Adipocyte (in vitro differentiated cells): ENCODE data around the gene KCNQ1.
A peak's percentile ranks its signal among the peaks of the same experiment; 100 is the strongest.

Experiments used
- DNase-seq: peaks from one replicate; pipeline ENCODE4 v3.0.0-alpha.2; 2015; ENCODE audit warnings: low read depth
- H3K27me3 ChIP-seq: replicated peaks from 2 replicates; pipeline ENCODE4 v1.7.0; 2013; ENCODE audit warnings: mild to moderate bottlenecking, low read length, moderate library complexity; ENCODE audit not compliant: control insufficient read depth, insufficient read depth
- H3K36me3 ChIP-seq: 2 replicates; pipeline ENCODE4 v1.7.0; 2013; ENCODE audit warnings: low read length, mild to moderate bottlenecking, moderate library complexity; ENCODE audit not compliant: control insufficient read depth, insufficient read depth, severe bottlenecking
- H3K4me1 ChIP-seq: 2 replicates; pipeline ENCODE4 v1.7.0; 2013; ENCODE audit warnings: mild to moderate bottlenecking, low read length, moderate library complexity; ENCODE audit not compliant: control insufficient read depth, insufficient read depth
- H3K4me3 ChIP-seq: 2 replicates; pipeline ENCODE4 v1.7.0; 2013; ENCODE audit warnings: mild to moderate bottlenecking, low read length, moderate library complexity
- H3K9ac ChIP-seq: 2 replicates; pipeline ENCODE4 v1.7.0; 2013; ENCODE audit warnings: mild to moderate bottlenecking, low read length, moderate library complexity
- H3K9me3 ChIP-seq: 2 replicates; pipeline ENCODE4 v1.7.0; 2013; ENCODE audit warnings: mild to moderate bottlenecking, low read length, moderate library complexity; ENCODE audit not compliant: control insufficient read depth

KCNQ1 gene

DNA sequence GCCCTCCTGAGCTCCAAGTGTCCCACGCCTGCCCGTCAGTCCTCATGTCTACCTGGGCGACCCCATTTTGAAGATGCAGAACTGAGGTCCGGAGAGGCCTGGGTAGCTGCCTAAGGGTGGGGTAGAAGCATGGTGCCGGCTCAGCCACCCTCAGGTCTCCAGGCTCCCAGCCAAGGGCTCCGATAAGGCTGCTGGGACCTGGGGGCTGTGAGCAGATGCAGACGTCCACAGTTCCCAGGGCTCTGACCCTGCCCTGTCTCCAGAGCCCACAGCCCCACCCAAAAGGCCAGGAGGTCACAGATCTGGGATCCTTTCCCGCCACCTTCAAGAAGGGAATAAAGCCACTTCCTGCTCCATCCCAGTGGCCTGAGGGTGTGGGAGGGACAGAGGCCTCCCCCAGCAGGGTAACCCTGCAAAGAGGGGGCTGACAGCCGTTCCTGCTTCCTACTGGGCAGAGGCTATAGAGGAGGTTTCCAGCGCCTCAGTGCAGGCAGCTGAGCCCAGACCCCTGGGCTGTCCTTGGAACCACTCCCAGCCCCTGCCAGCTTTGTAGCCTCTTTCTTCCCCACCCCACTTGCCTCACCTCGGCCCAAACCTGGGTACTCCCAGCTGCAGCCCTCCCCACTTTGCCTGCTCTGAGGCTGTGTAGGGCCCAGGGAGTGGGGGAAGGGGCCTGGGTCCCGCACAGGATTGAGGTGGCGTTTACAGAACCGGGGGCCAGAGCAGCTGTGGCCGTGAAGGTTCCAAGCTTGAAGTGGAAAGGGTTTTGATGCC lies 355.3 kb downstream of the KCNQ1 start:
- Histone ChIP-seq H3K4me3 (no peak overlapping the region), H3K9ac (no peak overlapping the region), H3K9me3 (peaks cover 7% of the 10 kb centered on the region), H3K27me3 (peaks cover 36% of the 10 kb centered on the region), H3K36me3 (no peaks in the 10 kb centered on the region), H3K4me1 (no peaks in the 10 kb centered on the region)
- DNase-seq, result no peak

GRCh38 chr11:2800655-2801531 lies 356.1 kb downstream of the KCNQ1 start:
- Histone ChIP-seq H3K36me3 (no peaks in the 10 kb centered on the region), H3K4me1 (peaks cover 6% of the 10 kb centered on the region), H3K9ac (no peak overlapping the region), H3K9me3 (peaks cover 7% of the 10 kb centered on the region), H3K27me3 (peaks cover 41% of the 10 kb centered on the region), H3K4me3 (no peak overlapping the region)
- no peak for DNase-seq

DNA sequence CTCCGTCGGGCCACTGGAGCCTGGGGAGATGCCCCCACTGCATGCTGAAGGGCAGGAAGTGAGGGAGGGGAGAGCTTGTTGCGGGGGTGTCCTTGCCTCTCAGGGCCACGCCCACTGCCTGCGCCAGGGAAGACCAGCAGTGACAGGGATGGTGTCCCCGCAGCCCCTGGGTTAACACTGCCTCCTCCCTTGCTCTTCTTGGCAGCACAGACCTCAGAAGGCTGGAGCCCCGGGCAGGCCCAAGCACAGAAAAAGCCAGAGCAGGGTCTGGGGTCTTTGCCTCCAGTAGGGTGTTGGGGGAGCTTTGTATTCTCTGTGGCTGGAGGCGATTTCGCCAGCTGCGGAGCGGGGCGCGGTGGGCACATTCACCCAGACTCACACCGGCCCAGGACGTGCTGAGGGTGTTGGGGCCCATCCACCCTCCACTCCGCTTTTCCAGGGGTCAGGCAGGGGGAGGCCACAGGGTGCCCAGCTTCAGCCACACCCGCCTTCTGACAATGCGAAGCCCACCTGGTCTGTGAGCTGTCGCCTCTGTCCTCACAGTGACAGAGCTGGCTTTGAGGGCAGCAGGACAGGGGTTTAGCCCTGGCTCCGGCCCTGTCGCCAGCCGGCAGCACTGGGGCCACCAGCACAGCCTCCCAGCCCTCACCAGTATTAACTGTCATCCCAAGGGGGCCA lies 357.0 kb downstream of the KCNQ1 start:
- Histone ChIP-seq H3K9me3 (peaks cover 7% of the 10 kb centered on the region), H3K9ac (no peak overlapping the region), H3K27me3 (peaks cover 41% of the 10 kb centered on the region), H3K36me3 (no peaks in the 10 kb centered on the region), H3K4me3 (no peak overlapping the region), H3K4me1 (peaks cover 9% of the 10 kb centered on the region)
- DNase-seq, result no peak

DNA sequence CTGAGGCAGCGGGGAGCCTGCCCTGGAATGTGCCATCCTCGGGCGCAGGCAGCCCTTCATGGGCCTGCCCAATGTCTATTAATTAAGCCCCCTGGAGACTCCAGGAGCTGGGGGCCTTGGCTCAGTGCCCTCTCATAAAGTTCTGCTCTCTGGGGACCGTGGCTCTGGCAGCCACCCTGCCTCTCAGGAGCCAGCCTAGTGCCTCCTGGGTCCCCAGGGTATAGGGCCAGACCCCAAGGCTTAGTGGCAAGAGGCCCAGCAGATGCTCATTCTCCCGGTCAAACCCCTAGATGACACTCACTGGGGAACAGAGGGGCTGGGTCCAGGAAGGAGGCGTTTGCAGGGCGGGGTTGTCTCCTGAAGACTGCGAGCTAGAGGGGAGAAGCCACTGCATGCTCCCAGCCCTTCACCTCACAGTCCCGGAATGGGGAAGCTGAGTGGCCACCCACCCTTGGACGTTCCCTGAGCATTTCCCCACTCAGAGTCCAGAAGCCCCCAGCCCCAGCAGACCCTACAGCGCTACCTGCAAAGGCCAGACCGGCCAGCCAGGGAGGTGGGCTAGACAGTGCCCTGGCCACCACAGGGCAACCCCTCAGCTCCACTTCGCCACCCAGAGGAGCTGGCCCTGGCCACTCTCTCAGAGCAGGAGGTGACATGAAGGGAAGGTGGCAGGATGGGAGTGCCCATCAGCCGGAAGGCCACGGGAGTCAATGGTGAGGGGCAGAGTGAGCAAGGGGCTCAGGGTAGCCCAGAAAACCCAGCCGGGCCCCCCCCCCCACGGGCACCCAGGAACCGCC lies 357.8 kb downstream of the KCNQ1 start:
- H3K9ac ChIP-seq, result no peak overlapping the region
- H3K9me3 ChIP-seq, result peaks cover 7% of the 10 kb centered on the region
- H3K36me3 ChIP-seq, result no peaks in the 10 kb centered on the region
- H3K4me3 ChIP-seq, result no peak overlapping the region
- H3K27me3 ChIP-seq, result peaks cover 36% of the 10 kb centered on the region
- DNase-seq, result no peak
- peaks cover 13% of the 10 kb centered on the region for H3K4me1 ChIP-seq

- Histone ChIP-seq H3K9ac (no peak overlapping the region), H3K4me1 (peaks cover 18% of the 10 kb centered on the region), H3K9me3 (peaks cover 7% of the 10 kb centered on the region), H3K36me3 (no peaks in the 10 kb centered on the region), H3K4me3 (no peak overlapping the region), H3K27me3 (peaks cover 38% of the 10 kb centered on the region)
- DNase-seq, result no peak
These were observed 358.6 kb downstream of the KCNQ1 start for GRCh38 chr11:2803186-2804091.

- Histone ChIP-seq H3K27me3 (peaks cover 42% of the 10 kb centered on the region), H3K4me3 (no peak overlapping the region), H3K4me1 (peaks cover 18% of the 10 kb centered on the region), H3K36me3 (no peaks in the 10 kb centered on the region), H3K9ac (no peak overlapping the region), H3K9me3 (peaks cover 7% of the 10 kb centered on the region)
- no peak for DNase-seq
These were observed 359.4 kb downstream of the KCNQ1 start for GRCh38 chr11:2804189-2804588.

DNA sequence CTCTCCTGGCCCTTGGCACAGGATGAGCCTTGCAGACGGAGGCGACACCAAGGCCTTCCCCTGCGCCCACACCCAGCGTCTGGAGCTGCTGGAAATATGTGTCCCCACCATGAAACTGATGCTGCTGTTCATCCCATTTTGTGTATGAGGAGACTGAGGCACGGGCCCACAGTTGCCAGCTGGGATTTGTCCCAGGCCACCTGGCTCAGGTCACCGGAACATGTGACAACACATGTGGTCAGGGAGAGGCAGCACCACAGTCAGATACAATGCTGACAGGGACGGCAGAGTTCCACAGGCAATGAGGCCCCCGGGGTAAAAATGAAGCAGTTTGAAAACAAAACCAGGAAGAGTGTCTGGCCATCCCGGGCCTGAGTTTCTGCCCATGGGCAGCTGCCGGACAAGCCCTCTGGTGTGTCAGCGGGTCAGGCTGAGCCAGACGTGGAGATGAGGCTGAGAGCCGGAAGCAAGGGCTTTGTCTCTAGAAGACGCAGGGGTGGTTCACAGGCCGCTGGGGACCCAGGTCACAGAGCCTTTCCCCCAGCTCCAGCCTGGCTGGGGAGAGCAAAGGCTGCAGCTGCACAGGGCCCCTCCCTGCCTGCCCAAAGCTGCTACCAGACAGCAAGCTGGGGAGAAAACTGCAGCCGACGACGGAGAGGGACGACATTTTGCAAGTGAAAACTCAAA lies 360.0 kb downstream of the KCNQ1 start:
- Histone ChIP-seq H3K9ac (no peak overlapping the region), H3K36me3 (no peaks in the 10 kb centered on the region), H3K4me1 (peaks cover 18% of the 10 kb centered on the region), H3K27me3 (peaks cover 42% of the 10 kb centered on the region), H3K9me3 (peaks cover 5% of the 10 kb centered on the region), H3K4me3 (no peak overlapping the region)
- DNase-seq, result no peak

- Histone ChIP-seq H3K9ac (no peak overlapping the region), H3K4me1 (peaks cover 18% of the 10 kb centered on the region), H3K9me3 (peaks cover 11% of the 10 kb centered on the region), H3K27me3 (peaks cover 38% of the 10 kb centered on the region), H3K36me3 (no peaks in the 10 kb centered on the region), H3K4me3 (peak overlapping the region; percentile 50)
- DNase-seq, result peak; percentile 13
These were observed 360.7 kb downstream of the KCNQ1 start for GRCh38 chr11:2805388-2806056.

DNA sequence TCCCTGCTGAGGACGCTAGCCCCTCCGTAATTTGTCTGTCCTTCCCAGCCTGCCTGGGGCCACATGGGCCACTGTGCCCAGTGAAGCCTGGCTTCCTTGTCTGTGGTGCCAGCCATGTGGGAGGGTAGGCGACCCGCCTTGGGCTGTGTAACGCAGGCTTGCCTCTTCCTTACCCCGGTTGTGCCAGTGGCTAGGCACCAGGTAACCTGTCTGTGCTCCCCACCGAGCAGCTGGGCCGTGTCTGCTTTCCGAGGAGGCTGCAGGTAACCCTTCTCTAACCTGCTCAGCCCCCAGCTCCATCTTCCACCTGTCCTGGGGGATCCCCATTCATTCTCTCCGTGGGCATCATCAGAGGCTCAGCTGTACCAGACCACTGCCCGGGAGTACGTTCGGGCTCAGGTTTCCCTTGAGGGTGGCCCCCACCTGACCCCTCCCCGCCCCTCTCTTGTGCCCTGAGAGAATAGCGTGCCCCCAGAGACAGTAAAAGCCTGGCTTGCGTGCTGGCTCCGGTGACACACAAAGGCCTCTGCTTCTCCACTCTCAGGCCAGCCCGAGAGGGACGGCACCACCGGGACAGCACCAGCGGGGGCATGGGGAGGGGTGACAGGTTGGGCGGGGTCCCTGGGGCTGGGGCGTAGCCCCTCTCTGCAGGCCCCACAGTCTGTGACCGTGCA lies 361.7 kb downstream of the KCNQ1 start:
- Histone ChIP-seq H3K9me3 (peaks cover 11% of the 10 kb centered on the region), H3K4me1 (peaks cover 18% of the 10 kb centered on the region), H3K27me3 (peaks cover 29% of the 10 kb centered on the region), H3K9ac (no peak overlapping the region), H3K36me3 (no peaks in the 10 kb centered on the region), H3K4me3 (no peak overlapping the region)
- DNase-seq, result no peak
